MM.1S (cell line): ENCODE results near the gene EAF1.

Experiments used
- EZH2 ChIP-seq: fragments of 300-600 bp; sonication (generic); optimal IDR thresholded peaks from 2 replicates; pipeline ENCODE3; 2017; ENCODE audit warnings: low read depth, mild to moderate bottlenecking, antibody characterized with exemption, low read length, mixed read lengths
- TF ChIP-seq, protein P1 (sequence below): fragments of 300-600 bp; sonication (generic); IDR thresholded peaks from 2 replicates; pipeline ENCODE4 v1.5.1; 2016; ENCODE audit warnings: antibody characterized with exemption, low read length, mixed read lengths

DNA sequence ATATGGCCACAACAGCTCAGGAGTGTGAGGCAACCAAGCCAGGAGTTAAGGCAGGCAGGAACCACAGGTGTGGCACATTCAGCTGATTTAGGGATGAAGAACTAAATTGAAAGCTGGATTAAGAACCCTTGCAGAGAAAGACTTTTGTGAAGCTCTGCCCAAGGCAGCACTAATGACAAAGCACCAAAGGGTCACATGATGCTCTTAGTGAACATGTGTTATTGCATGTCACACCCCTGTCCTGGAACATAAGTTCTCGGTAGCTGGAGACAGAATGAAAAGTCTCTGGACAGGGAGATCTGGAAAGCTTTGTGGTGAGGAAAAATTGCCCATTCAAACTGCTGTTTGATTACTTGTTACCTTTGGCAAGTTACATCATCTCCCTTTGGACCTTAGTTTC lies 3.2 kb downstream of the EAF1 start:
- TF ChIP-seq, protein P1, sequence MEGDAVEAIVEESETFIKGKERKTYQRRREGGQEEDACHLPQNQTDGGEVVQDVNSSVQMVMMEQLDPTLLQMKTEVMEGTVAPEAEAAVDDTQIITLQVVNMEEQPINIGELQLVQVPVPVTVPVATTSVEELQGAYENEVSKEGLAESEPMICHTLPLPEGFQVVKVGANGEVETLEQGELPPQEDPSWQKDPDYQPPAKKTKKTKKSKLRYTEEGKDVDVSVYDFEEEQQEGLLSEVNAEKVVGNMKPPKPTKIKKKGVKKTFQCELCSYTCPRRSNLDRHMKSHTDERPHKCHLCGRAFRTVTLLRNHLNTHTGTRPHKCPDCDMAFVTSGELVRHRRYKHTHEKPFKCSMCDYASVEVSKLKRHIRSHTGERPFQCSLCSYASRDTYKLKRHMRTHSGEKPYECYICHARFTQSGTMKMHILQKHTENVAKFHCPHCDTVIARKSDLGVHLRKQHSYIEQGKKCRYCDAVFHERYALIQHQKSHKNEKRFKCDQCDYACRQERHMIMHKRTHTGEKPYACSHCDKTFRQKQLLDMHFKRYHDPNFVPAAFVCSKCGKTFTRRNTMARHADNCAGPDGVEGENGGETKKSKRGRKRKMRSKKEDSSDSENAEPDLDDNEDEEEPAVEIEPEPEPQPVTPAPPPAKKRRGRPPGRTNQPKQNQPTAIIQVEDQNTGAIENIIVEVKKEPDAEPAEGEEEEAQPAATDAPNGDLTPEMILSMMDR: no peak
- TF ChIP-seq EZH2: no peak
